Progenitor cell of endocrine pancreas (in vitro differentiated cells): ENCODE data around the gene TMEM235. TPM values are rescaled to one million over a fixed set of nuclear protein-coding genes. Genes with fewer than 3 reads are reported as not detected.

ENCODE experiments used
- DNase-seq: peaks from one replicate; pipeline ENCODE4 v3.0.0; 2021; ENCODE audit warnings: low spot score; ENCODE audit not compliant: unreplicated experiment
- H3K27ac Mint-ChIP-seq: 2 replicates; pipeline ENCODE4 v1.8.0; 2021; ENCODE audit warnings: mild to moderate bottlenecking, moderate library complexity, mixed read lengths
- H3K27me3 Mint-ChIP-seq: 2 replicates; pipeline ENCODE4 v1.8.0; 2021; ENCODE audit warnings: mixed read lengths
- H3K36me3 Mint-ChIP-seq: 2 replicates; pipeline ENCODE4 v1.8.0; 2022; ENCODE audit warnings: mixed read lengths; ENCODE audit not compliant: insufficient read depth
- H3K4me1 Mint-ChIP-seq: 2 replicates; pipeline ENCODE4 v1.8.0; 2021; ENCODE audit warnings: low read depth, mixed read lengths
- H3K4me3 Mint-ChIP-seq: 2 replicates; pipeline ENCODE4 v1.8.0; 2021; ENCODE audit warnings: low read depth, mild to moderate bottlenecking, moderate library complexity, mixed read lengths
- H3K9me3 Mint-ChIP-seq: 2 replicates; pipeline ENCODE4 v1.8.0; 2021; ENCODE audit warnings: low read depth, mixed read lengths
- CTCF ChIP-seq: fragments of 200-600 bp; sonication (generic); IDR thresholded peaks from one replicate; pipeline ENCODE4 v1.5.0; 2021; ENCODE audit warnings: antibody characterized with exemption, mild to moderate bottlenecking; ENCODE audit not compliant: unreplicated experiment
- total RNA-seq: library from RNA; stranded (reverse); gene quantifications from 2 replicates; pipeline ENCODE4 v1.2.1, GENCODE V29; 2021

The TMEM235 gene
- total RNA-seq, 1 donor from 2014 or later = not detected

- H3K27me3 Mint-ChIP-seq = peaks cover 6% of the 10 kb centered on the region
- no peak overlapping the region for H3K27ac Mint-ChIP-seq
- H3K4me3 Mint-ChIP-seq = no peak overlapping the region
- H3K9me3 Mint-ChIP-seq = no peaks in the 10 kb centered on the region
- no peak for TF ChIP-seq CTCF
- no peak for DNase-seq
- peaks cover 10% of the 10 kb centered on the region for H3K4me1 Mint-ChIP-seq
- no peaks in the 10 kb centered on the region for H3K36me3 Mint-ChIP-seq
These were observed 48.0 kb downstream of the TMEM235 start for GRCh38 chr17:78279360-78279990.

- no peak for DNase-seq
- no peaks in the 10 kb centered on the region for H3K36me3 Mint-ChIP-seq
These were observed 49.9 kb downstream of the TMEM235 start for GRCh38 chr17:78281249-78281845.

DNA sequence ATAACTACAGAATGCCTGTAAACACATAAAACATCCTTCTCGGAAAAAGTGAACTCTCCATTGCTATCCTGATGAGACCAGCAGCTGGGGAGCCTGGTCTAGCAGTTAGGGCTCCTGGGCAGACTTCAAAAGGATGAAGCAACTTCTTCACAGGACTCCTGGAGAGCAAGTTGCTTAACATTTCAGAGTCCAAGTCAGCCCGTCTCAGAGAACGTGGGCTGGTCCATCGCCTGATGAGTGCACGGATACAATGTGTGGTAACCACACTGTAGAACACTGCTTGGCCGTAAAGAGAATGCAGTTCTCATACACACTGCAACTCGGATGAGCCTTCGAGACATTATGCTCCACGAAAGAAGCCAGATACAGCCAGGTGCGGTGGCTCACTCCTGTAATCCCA lies 52.7 kb downstream of the TMEM235 start:
- Mint-ChIP-seq H3K9me3 (no peaks in the 10 kb centered on the region), H3K27me3 (peaks cover 6% of the 10 kb centered on the region), H3K4me3 (no peak overlapping the region), H3K27ac (no peak overlapping the region), H3K4me1 (peaks cover 7% of the 10 kb centered on the region), H3K36me3 (no peaks in the 10 kb centered on the region)
- no peak for DNase-seq
- no peak for TF ChIP-seq CTCF

More at GRCh38 chr17:78281249-78281845, 49.9 kb downstream of the TMEM235 start:
- TF ChIP-seq CTCF = no peak
- Mint-ChIP-seq H3K4me3 (no peak overlapping the region), H3K27me3 (peaks cover 6% of the 10 kb centered on the region), H3K9me3 (no peaks in the 10 kb centered on the region), H3K4me1 (peaks cover 10% of the 10 kb centered on the region), H3K27ac (no peak overlapping the region)

- H3K27me3 Mint-ChIP-seq = peaks cover 4% of the 10 kb centered on the region
- no peaks in the 10 kb centered on the region for H3K4me1 Mint-ChIP-seq
- no peak overlapping the region for H3K4me3 Mint-ChIP-seq
- no peak for DNase-seq
- no peak overlapping the region for H3K27ac Mint-ChIP-seq
- no peaks in the 10 kb centered on the region for H3K36me3 Mint-ChIP-seq
- H3K9me3 Mint-ChIP-seq = no peaks in the 10 kb centered on the region
- TF ChIP-seq CTCF = no peak
These were observed 57.6 kb downstream of the TMEM235 start for GRCh38 chr17:78289004-78289403.

GRCh38 chr17:78289802-78290363 lies 58.5 kb downstream of the TMEM235 start:
- peak; percentile 73 for TF ChIP-seq CTCF
- Mint-ChIP-seq H3K36me3 (no peaks in the 10 kb centered on the region), H3K4me1 (no peaks in the 10 kb centered on the region), H3K27ac (no peak overlapping the region), H3K27me3 (peaks cover 4% of the 10 kb centered on the region), H3K9me3 (no peaks in the 10 kb centered on the region), H3K4me3 (no peak overlapping the region)
- DNase-seq = peak; percentile 36

Other genes starting within 250 kb of the TMEM235 start
- 125 and 134 TPM in 2 replicates for gene TMC6, start 102.9 kb upstream of the TMEM235 start, total RNA-seq
- gene TMC8, start 100.9 kb upstream of the TMEM235 start, total RNA-seq = 0.12 and 0.58 TPM in 2 replicates
- gene C17orf99, start 85.2 kb upstream of the TMEM235 start, total RNA-seq = not detected in 2 replicates
- 50.5 and 51.5 TPM in 2 replicates for gene SYNGR2, start 63.0 kb upstream of the TMEM235 start, total RNA-seq
- gene TK1, start 44.6 kb upstream of the TMEM235 start, total RNA-seq = 27.9 and 29.1 TPM in 2 replicates
- 26.5 and 27.9 TPM in 2 replicates for gene AFMID, start 44.3 kb upstream of the TMEM235 start, total RNA-seq
- gene BIRC5, start 17.4 kb upstream of the TMEM235 start, total RNA-seq = 28.9 and 30.0 TPM in 2 replicates
- 5.4 and 5.8 TPM in 2 replicates for gene SOCS3, start 128.4 kb downstream of the TMEM235 start, total RNA-seq
- 66.1 and 67.1 TPM in 2 replicates for gene PGS1, start 147.0 kb downstream of the TMEM235 start, total RNA-seq